ENCODE data around the gene ZNF609.

DNA sequence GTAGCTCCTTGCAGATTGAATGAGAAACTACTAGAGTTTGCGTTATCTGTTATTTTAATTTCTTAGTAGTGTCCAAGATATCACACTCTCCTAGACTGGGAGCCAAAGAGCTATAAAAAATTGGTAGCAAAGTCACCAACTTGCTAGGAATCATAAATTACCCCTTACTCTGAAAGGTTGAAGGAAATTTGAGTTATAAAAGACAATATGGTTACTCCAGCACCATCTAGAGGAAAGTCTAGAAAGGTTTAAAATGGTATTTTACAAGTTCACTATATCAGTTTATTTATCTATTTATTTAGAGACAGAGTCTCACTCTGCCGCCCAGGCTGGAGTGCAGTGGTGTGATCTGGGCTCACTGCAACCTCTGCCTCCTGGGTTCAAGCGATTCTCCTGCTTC lies 193.4 kb downstream of the ZNF609 start:
- TF ChIP-seq, protein P1, sequence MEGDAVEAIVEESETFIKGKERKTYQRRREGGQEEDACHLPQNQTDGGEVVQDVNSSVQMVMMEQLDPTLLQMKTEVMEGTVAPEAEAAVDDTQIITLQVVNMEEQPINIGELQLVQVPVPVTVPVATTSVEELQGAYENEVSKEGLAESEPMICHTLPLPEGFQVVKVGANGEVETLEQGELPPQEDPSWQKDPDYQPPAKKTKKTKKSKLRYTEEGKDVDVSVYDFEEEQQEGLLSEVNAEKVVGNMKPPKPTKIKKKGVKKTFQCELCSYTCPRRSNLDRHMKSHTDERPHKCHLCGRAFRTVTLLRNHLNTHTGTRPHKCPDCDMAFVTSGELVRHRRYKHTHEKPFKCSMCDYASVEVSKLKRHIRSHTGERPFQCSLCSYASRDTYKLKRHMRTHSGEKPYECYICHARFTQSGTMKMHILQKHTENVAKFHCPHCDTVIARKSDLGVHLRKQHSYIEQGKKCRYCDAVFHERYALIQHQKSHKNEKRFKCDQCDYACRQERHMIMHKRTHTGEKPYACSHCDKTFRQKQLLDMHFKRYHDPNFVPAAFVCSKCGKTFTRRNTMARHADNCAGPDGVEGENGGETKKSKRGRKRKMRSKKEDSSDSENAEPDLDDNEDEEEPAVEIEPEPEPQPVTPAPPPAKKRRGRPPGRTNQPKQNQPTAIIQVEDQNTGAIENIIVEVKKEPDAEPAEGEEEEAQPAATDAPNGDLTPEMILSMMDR (IDR thresholded peaks at IDR 0.05 in 2 of 3, conservative IDR thresholded peaks at IDR 0.05 in 1 of 3; ENCODE audit: borderline replicate concordance in 1 of 3, insufficient read depth in 1 of 3, low read depth in 2 of 3, low read length in 2 of 3), result peak in 2 of 3 experiments; percentile 40 to 41; a peak in 4 of 6 replicates
- TF ChIP-seq EZH2 (IDR thresholded peaks at IDR 0.05), result no peak
